ENCODE data around the gene OR6S1. TPM values are rescaled to one million over a fixed set of nuclear protein-coding genes. Genes with fewer than 3 reads are reported as not detected.

The OR6S1 gene
- total RNA-seq, 4 donors from 2014 or later, result not detected

DNA sequence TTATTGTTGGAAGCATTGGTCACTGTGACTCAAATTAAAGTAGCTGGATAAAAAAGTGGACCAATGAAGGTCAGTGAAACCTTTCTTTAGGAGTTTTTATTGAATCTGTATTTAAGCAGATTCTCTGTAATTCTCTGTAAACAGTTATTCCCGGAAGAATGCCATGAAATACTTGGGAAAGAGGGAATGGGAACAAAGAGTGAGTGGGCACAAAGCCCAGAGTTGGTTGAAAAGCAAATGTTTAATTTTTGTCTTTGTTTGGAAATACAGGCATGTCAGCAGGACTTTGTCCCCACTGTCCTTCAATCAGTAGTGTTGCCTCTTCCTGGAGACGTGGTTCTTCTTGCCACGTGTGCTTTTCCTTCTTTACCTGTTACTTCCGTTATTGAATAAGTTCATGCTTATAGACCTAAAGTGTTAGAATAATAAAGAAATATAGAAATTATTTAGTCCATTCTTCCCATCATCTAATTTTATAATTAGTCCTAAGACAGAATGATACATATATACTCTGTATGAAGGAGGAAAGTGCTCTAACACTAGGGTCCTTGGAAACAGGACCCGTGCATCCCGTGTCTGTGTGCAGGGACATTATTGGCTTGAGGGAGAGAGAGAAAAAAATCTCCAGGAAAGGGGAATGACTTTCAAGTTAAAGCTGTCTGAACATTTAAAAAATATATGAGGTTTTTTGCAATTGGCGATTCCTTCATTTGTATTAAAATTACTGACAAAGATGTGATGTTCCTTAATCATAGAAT, 45.1 kb upstream of the OR6S1 start:
- H3K9me3 ChIP-seq, result no peaks in the 10 kb centered on the region
- peak overlapping the region; percentile 71 for H3K4me3 ChIP-seq
- H3K4me1 ChIP-seq, result peaks cover 46% of the 10 kb centered on the region
- 64% methylated on average over 7 of the region's 7 CpGs for WGBS
- DNase-seq (ENCODE audit: low spot score in 2 of 2), result no peak
- TF ChIP-seq POLR2AphosphoS5 (IDR thresholded peaks at IDR 0.05), result no peak
- no peak for TF ChIP-seq EP300 (IDR thresholded peaks at IDR 0.05)
- TF ChIP-seq POLR2A (IDR thresholded peaks at IDR 0.05), result no peak
- no peaks in the 10 kb centered on the region for H3K27me3 ChIP-seq
- H3K27ac ChIP-seq, result peak overlapping the region; percentile 58
- H3K36me3 ChIP-seq, result no peaks in the 10 kb centered on the region

DNA sequence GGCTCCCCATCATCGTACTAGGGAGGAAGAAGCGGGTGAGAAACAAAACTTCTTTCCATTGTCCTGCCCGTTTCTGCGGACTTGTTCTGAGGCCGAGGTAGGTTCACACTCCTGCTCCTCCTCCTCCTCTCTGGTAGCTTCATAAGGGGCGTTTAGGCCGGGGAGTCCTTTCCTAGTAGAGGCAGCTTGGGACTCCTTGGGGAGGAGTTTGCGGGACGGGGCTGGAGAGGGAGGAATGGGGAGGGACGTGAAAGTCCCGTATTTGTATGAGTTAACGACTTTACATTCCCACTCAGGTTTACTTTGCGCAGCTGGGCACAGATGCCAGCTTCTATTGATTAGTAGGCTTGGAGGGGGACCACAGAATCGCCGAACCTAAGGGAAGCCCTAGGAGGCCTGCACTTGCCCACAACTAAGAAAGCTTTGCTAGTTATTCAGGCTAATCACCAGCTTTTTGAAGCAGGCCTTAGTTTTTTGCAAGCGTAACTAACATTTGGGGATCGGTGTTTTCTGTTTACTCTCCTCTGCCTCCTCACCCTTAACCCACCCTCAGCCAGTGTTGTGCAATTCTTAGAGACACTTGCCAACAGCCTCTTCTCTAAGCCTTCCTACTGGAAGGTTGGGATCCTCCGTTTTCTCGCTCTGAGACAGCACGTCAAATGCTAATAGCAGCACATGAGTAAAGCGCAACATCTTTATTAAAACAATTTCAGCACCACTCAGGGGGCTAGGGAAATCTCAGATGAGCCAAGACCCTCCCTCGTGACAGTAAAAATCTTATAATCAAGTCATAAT, 43.4 kb upstream of the OR6S1 start:
- H3K4me3 ChIP-seq, result peak overlapping the region; percentile 71
- H3K9me3 ChIP-seq, result no peaks in the 10 kb centered on the region
- DNase-seq (ENCODE audit: low spot score in 2 of 2), result peak in 1 of 2 donors; percentile 81
- H3K36me3 ChIP-seq, result no peaks in the 10 kb centered on the region
- WGBS, result 6% methylated on average over 20 of the region's 22 CpGs
- TF ChIP-seq POLR2A (IDR thresholded peaks at IDR 0.05) (no peak), EP300 (IDR thresholded peaks at IDR 0.05) (no peak), POLR2AphosphoS5 (IDR thresholded peaks at IDR 0.05) (no peak)
- TF ChIP-seq, protein P1, sequence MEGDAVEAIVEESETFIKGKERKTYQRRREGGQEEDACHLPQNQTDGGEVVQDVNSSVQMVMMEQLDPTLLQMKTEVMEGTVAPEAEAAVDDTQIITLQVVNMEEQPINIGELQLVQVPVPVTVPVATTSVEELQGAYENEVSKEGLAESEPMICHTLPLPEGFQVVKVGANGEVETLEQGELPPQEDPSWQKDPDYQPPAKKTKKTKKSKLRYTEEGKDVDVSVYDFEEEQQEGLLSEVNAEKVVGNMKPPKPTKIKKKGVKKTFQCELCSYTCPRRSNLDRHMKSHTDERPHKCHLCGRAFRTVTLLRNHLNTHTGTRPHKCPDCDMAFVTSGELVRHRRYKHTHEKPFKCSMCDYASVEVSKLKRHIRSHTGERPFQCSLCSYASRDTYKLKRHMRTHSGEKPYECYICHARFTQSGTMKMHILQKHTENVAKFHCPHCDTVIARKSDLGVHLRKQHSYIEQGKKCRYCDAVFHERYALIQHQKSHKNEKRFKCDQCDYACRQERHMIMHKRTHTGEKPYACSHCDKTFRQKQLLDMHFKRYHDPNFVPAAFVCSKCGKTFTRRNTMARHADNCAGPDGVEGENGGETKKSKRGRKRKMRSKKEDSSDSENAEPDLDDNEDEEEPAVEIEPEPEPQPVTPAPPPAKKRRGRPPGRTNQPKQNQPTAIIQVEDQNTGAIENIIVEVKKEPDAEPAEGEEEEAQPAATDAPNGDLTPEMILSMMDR (IDR thresholded peaks at IDR 0.05), result no peak
- H3K4me1 ChIP-seq, result peaks cover 46% of the 10 kb centered on the region
- peak overlapping the region; percentile 97 for H3K27ac ChIP-seq
- H3K27me3 ChIP-seq, result no peaks in the 10 kb centered on the region

DNA sequence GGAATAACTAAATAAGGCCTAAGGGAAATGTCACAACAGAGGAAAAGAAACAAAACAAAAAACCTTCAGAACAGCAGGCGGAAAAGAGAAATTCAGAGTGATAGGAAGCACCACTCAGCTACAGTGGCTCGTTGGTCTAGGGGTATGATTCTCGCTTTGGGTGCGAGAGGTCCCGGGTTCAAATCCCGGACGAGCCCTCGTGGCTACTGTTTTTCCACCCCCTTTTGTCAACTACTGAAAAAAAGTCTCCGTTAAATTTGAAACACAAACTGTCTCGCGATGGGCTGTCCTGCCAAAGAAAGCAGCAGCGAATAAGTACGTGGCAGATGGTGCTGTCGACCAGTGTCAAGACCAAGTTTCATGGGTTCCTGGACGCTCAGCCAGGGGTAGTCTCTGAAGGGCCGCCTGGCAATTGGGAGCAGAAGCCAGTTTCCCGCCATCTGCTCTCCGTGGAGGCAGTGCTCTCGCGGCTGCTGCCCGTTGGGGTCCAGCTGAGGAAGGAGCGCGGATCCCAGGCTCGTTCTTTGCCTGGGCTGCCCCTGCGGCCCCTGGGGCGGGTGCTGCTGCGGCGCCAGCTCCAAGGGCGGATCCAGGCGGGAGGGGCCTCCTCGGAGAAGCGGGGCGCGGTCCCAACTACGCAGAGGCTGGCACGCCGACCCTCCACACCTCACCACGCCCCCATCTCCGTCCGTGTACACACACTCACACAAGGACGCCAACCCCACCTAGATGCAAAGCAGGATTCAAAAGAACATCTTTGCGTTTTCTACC, 42.6 kb upstream of the OR6S1 start, which contains the start of gene RNASE4:
Gene RNASE4, plus strand, starts transcription at position 670 of the 771 bp plus-strand sequence. CDS start 14,812 bp downstream, outside the sequence.
- no peaks in the 10 kb centered on the region for H3K9me3 ChIP-seq
- peaks cover 46% of the 10 kb centered on the region for H3K4me1 ChIP-seq
- H3K4me3 ChIP-seq, result peak within 1 kb of the TSS; percentile 71
- under 1% methylated on average over 38 of the region's 42 CpGs for WGBS
- DNase-seq (ENCODE audit: low spot score in 2 of 2), result peak; percentile 94 to 95
- peak within 1 kb of the TSS; percentile 97 for H3K27ac ChIP-seq
- peak in 1 of 2 donors; percentile 51 for TF ChIP-seq POLR2A (IDR thresholded peaks at IDR 0.05)
- TF ChIP-seq POLR2AphosphoS5 (IDR thresholded peaks at IDR 0.05), result peak; percentile 62 to 83 (median 81)
- TF ChIP-seq, protein P1 (IDR thresholded peaks at IDR 0.05), result no peak
- H3K27me3 ChIP-seq, result no peaks in the 10 kb centered on the region
- no peaks in the 10 kb centered on the region for H3K36me3 ChIP-seq

DNA sequence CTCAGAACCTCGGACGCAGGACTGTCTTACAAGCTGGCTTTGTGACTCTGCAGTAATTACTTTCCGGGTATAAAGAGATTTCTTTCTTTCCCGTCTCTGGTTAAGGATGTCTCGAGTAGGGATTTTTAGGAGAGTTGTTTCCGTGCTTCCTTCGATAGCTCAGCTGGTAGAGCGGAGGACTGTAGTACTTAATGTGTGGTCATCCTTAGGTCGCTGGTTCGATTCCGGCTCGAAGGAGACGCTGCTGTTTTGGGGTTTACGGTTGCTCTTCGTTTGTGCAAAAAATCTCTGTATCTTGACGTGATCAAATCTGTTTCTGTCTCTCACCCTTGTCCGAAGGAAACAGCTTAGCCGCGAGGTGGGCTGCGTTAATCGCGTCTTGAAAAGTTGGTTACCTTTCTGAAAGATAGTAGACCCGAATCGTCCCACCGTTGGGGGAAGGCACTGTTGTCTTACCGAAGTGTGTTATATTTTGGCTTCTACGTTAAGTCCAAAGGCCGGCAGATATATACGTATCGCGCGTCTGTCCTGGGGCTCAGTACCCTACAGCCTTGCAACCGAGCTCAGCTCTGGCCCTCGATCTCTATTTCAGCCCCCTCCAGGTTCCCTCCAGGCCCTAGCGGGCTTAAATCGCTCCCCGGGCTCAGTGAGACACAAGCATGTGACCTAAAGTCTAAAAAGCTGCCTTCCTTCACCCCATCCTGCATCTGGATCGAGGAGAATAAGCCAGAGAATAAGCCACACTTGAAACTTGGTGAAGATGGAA, 41.8 kb upstream of the OR6S1 start:
- peaks cover 46% of the 10 kb centered on the region for H3K4me1 ChIP-seq
- no peaks in the 10 kb centered on the region for H3K36me3 ChIP-seq
- no peaks in the 10 kb centered on the region for H3K27me3 ChIP-seq
- DNase-seq (ENCODE audit: low spot score in 2 of 2), result peak in 1 of 2 donors; percentile 80
- 1% methylated on average over 38 of the region's 38 CpGs for WGBS
- peak overlapping the region; percentile 97 for H3K27ac ChIP-seq
- H3K9me3 ChIP-seq, result no peaks in the 10 kb centered on the region
- peak overlapping the region; percentile 71 for H3K4me3 ChIP-seq
- TF ChIP-seq, protein P1 (IDR thresholded peaks at IDR 0.05), result no peak
- no peak for TF ChIP-seq POLR2A (IDR thresholded peaks at IDR 0.05)
- no peak for TF ChIP-seq POLR2AphosphoS5 (IDR thresholded peaks at IDR 0.05)
- no peak for TF ChIP-seq EP300 (IDR thresholded peaks at IDR 0.05)

Measured in suprapubic skin (tissue), 4 donors.